GM21737 (cell line): Measurements from ENCODE around the gene SMCR8.
"Not testable (repeated sequence)": the region's sequence is repeated elsewhere in the genome, so short reads cannot be mapped to it uniquely, and the experiment has no call there.

Experiments
- ATAC-seq: cut with Tn5 transposase; IDR thresholded peaks from one replicate; pipeline ENCODE4 v1.9.1; 2021; ENCODE audit warnings: mild to moderate bottlenecking, moderate library complexity; ENCODE audit not compliant: unreplicated experiment

SMCR8 gene

DNA sequence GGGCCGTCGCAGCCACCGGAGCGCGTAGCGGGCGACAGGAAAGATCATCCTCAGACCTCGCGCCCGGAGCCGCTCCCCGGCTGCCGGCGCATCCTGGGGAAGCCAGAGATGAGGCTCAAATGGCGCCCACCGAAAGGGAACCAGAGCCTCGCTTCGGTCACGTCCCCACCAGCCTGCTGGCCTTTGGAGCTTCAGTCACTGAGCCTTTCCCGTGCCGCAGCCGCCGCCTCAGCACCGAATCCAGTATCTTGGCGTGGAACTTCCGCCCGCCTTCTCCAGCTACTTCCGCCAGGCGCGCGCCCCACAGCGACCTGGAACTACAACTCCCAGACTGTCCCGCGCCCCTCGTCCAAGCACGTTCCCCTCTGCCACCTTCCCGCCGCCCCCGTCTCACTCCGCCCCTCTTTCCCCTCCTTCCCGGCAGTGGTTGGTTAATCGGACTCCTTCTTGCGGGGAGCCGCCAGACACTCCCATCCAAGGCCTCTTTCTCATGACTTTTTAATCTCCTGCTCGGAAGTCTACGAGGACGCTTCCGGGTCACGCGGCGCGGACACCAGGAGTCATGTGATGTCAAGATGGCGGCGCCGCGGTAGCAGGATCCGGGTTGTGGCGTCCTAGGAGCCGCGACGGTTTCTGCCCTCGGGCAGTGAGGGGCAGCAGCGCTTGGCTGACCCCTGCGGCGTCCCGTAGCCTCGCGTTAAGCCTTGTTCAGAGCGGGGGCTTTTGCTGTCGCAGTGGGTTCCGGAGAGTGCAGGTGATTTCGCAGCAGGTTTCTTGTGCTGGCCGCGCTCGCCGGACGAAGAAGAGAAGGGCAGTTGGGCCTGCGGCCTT lies at the start of gene SMCR8, which contains the start of gene TOP3A:
SMCR8 (plus strand) TSS at position 563 of the 831 bp plus-strand sequence. CDS start 497 bp downstream, outside the sequence.
TOP3A (minus strand) TSS at position 264 of the 831 bp plus-strand sequence; CDS start at position 48, 216 bp downstream.
- peak; percentile 72 for ATAC-seq

GRCh38 chr17:18267366-18267765 lies 47.7 kb upstream of the SMCR8 start:
- ATAC-seq = no peak

DNA sequence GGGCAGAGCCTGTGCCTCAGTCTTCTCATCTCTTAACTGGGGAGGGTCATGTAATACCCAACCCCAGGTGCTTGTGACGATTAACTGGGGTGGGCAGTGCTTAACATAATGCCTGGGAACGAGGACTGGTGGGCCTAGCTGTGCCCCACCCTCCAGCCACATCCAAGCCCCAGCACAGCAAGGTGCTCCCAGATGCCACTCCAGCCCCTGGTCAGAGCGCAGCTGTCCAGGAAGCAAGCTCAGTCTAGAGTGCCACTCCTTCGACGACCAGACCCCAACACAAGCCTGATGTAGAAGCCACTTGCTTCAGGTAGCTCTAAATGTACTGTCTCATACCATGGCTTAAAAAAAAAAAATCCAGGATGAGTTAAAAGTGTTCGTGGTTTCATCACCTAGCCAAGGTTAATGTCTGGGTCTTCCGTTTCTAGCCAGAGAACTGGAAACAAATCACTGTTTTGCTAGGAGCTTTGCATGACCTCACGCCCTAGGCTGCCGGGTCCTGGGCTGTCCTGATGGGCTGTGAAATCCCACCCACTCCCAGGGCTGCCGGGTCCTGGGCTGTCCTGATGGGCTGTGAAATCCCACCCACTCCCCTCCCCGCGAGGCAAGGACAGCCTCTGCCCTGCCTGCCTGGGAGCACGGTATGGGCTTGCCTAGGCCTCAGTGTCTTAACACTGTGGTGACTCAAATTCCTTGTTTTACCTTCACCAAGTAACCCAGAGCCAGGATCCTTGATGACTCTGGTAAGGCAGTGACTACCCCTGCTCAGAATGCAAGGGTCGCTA lies 47.0 kb upstream of the SMCR8 start:
- no peak for ATAC-seq

GRCh38 chr17:18270046-18270931 lies 44.8 kb upstream of the SMCR8 start:
- ATAC-seq = no peak

GRCh38 chr17:18277076-18277475 lies 38.0 kb upstream of the SMCR8 start:
- no peak for ATAC-seq

DNA sequence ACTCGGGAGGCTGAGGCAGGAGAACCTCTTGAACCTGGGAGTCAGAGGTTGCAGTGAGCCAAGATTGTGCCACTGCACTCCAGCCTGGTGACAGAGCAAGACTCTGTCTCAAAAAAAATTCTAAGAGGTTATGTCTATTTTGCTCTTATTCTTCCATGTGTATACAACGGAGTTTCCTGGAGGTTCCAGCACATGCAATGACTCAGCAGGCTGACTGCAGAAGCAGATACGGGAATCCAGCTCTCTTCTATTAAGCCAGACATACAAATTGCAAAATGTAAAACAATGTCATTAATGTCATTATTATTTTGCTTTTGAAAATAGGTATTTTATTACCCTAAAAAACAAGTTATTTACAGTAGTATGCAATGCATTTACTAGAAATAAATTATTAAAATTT lies 36.2 kb upstream of the SMCR8 start:
- no peak for ATAC-seq

DNA sequence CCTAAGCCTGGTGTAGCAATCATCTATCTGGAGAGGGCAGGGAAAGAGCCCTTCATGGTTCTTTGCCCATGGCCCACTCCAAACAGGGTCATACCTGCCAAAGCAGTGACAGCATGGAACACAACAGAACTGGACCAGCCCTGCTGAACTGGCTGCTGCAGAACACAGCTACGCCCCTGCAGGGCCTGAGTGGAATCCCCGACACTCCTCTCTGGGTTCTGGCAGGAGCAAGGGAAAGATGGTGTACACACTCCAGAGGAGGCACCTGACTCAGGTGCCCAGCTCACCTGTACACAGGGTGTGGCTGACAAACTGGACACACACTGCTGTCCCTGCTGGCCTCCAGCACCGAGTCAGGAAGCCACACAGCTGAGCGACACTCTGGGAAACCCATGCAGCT lies 34.8 kb upstream of the SMCR8 start:
- ATAC-seq = no peak

GRCh38 chr17:18280766-18281371 lies 34.2 kb upstream of the SMCR8 start:
- ATAC-seq = no peak

DNA sequence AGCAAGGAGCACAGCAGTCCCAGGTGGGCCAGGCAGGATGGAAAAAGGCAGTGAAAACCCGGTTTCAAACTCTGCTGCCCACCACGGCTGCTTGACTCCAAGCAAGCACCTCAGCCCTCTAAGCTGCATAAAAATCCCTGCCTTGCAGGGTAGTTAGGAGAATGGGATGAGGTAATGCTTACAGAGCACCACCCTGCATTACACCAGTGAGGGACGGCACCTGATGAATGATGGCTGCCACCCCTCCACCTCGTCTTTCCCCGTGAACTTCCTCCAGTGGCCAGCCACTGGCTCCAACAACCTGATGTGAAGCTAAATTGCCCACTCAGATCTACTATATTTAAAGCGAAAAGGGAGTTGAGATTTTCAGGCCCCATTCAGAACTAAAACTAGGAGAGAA lies 33.3 kb upstream of the SMCR8 start:
- no peak for ATAC-seq

DNA sequence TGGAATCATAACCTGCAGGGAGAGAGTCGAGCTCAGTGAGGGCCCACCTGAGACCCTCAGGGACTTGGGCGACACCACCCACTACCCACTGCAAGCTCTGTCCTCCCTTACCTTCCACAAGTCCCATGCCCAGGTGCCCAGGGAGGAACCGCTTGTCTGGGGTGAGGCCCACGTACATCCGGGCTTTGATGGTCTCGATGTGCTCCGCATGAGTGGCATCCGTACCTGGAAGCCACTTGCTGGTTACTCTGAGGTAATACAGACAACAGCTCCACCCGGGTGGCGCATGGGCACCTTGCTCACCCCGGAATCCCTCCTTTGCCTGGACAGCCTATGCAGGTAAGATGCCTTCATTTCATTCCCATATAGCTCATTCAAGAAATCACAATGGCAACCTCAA lies 29.8 kb upstream of the SMCR8 start:
- no peak for ATAC-seq

DNA sequence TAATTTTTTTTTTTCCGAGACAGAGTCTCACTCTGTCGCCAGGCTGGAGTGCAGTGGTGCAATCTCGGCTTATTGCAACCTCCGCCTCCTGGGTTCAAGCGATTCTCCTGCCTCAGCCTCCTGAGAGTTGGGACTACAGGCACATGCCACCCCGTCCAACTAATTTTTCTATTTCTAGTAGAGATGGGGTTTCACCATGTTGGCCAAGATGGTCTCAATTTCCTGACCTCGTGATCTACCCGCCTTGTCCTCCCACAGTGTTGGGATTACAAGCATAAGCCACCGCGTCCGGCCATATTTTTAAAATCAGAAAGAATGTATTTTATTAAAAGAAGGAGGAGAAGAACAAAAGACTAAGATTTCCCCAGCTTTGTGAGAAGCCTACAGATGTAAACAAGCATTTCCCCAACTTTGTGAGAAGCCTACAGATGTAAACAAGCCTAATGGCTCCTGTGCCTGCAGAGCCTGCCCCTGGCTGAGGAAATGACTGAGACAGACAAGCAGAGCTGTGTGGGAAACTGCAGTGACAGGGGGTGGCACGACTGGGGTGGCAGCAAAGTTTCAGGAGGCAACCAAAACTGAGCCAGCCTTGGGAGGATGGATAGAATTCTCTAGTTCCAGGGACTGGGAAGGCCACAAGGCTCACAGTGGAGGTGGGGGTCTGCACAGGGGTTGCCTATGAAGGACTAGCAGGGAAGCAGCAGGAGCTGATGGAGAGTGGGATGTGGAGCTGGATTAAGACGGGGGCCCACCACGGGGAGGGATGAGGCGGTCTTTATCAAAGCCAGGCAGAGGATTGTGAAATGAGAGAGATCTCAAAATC lies 23.2 kb upstream of the SMCR8 start:
- ATAC-seq = no peak

GRCh38 chr17:18298061-18298460 lies 17.0 kb upstream of the SMCR8 start:
- not testable (repeated sequence) for ATAC-seq

DNA sequence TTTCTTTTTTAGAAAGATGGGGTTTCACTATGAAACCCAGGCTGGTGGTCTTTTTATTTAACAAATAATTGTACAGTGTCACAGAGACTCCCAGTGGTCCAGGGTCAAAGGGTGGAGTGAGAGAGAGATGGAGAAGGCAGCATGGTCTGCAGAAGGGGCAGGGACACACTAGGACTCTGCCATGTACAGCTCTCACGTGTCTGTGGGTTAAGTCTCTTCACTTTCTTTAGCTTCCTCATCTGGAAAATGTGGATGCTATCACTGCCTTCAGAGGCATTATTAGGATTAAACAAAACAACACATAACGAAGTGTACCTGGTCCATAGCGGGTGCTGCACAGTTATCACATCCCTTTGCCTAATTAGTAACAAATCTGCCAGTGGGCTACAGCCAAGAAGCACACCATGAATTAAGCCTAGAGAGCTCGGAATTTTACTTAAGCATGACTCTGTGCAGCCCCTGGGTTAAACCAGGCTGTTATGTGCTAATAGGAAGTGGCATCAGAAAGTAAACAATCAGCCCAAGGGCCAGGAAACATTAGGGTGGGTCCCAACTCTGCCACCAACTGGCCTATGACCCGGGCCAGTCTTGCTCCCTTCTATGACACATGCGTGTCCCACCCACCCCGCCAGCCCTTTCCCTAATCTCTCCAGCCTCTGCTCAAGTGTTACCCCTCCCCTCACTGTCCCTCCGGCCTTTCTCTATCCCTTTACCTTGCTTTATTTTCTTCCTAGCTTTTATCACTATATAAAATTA lies 14.2 kb upstream of the SMCR8 start:
- ATAC-seq = no peak

DNA sequence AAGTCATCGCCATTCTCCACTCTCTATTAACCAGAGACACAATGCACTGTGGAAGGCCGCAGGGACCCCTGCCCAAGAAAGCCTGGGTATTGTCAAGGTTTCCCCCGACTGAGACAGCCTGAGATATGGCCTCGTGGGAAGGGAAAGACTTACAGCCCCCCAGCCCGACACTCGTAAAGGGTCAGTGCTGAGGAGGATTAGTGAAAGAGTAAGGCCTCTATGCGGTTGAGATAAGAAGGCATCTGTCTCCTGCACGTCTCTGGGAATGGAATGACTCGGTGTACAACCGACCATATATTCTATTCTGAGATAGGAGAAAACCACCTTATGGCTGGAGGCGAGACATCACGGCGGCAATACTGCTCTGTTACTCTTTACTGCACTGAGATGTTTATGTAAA lies 11.9 kb upstream of the SMCR8 start:
- ATAC-seq = not testable (repeated sequence)

DNA sequence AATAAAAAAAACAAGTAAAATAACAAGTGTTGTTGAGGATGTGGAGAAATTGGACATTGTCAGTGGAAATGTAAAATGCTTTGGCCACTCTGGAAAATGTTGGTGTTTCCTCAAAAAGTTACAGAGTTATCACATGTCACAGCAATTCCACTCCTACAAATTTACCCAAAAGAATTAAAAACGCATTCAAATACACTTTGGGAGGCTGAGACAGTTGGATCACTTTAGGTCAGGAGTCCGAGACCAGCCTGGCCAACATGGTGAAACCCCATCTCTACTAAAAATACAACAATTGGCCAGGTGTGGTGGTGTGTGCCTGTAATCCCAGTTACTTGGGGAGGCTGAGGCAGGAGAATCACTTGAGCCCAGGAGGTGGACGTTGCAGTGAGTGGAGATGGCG lies 5.9 kb upstream of the SMCR8 start:
- ATAC-seq = no peak

GRCh38 chr17:18314059-18314730 lies 898 bp upstream of the SMCR8 start:
- peak; percentile 2 for ATAC-seq

DNA sequence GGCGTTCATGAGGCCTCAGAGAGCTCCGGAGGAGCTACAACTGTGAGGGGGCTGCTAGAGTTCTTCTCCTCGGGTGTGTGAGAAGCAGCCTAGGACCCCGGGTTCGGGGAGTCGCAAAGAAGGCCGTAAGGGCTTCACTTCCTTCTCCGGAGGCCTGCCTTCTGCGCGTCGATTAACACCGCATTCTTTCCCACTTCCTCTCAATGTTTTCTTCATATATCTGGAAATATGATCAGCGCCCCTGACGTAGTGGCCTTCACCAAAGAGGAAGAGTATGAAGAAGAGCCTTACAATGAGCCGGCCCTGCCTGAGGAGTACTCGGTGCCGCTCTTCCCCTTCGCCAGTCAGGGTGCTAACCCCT lies 449 bp downstream of the SMCR8 start:
- no peak for ATAC-seq

GRCh38 chr17:18315961-18316360 lies 868 bp downstream of the SMCR8 start:
- ATAC-seq = no peak
